Measurements from ENCODE around the gene PSIP1. TPM values are rescaled to one million over a fixed set of nuclear protein-coding genes. Genes with fewer than 3 reads are reported as not detected.
A peak's percentile ranks its signal among the peaks of the same experiment; 100 is the strongest.

Gene PSIP1
- total RNA-seq, 1 experiment from 2014 or later, result 172 TPM

- no peak overlapping the region for H3K27ac ChIP-seq
- no peak overlapping the region for H3K4me3 ChIP-seq
- H3K27me3 ChIP-seq, result no peaks in the 10 kb centered on the region
- no peak for DNase-seq
- H3K36me3 ChIP-seq, result no peaks in the 10 kb centered on the region
- H3K4me1 ChIP-seq, result no peaks in the 10 kb centered on the region
- no peaks in the 10 kb centered on the region for H3K9me3 ChIP-seq (replicated peaks)
Measured at GRCh38 chr9:15521254-15521653, 10.5 kb upstream of the PSIP1 start.

GRCh38 chr9:15519831-15520230 lies 9.1 kb upstream of the PSIP1 start:
- Histone ChIP-seq H3K4me1 (no peaks in the 10 kb centered on the region), H3K27me3 (no peaks in the 10 kb centered on the region), H3K9me3 (replicated peaks) (no peaks in the 10 kb centered on the region), H3K36me3 (no peaks in the 10 kb centered on the region), H3K4me3 (no peak overlapping the region), H3K27ac (no peak overlapping the region)
- no peak for DNase-seq

GRCh38 chr9:15513335-15513734 lies 2.6 kb upstream of the PSIP1 start:
- peaks cover 6% of the 10 kb centered on the region; the same call in 1 of the 2 replicates for H3K4me1 ChIP-seq
- H3K9me3 ChIP-seq (replicated peaks), result no peaks in the 10 kb centered on the region
- no peak overlapping the region for H3K4me3 ChIP-seq
- no peaks in the 10 kb centered on the region for H3K27me3 ChIP-seq
- DNase-seq, result peak; percentile 18 to 40
- H3K27ac ChIP-seq, result no peak overlapping the region
- H3K36me3 ChIP-seq, result peaks cover under 1% of the 10 kb centered on the region; the same call in 1 of the 2 replicates

GRCh38 chr9:15512889-15513288 lies 2.1 kb upstream of the PSIP1 start:
- no peaks in the 10 kb centered on the region for H3K9me3 ChIP-seq (replicated peaks)
- H3K4me1 ChIP-seq, result peaks cover 6% of the 10 kb centered on the region; the same call in 1 of the 2 replicates
- no peak overlapping the region for H3K4me3 ChIP-seq
- peaks cover 5% of the 10 kb centered on the region for H3K36me3 ChIP-seq
- no peak for DNase-seq
- H3K27ac ChIP-seq, result no peak overlapping the region
- no peaks in the 10 kb centered on the region for H3K27me3 ChIP-seq

GRCh38 chr9:15512204-15512603 lies 1.4 kb upstream of the PSIP1 start:
- peaks cover 6% of the 10 kb centered on the region; the same call in 1 of the 2 replicates for H3K4me1 ChIP-seq
- no peaks in the 10 kb centered on the region for H3K27me3 ChIP-seq
- no peak overlapping the region for H3K4me3 ChIP-seq
- H3K9me3 ChIP-seq (replicated peaks), result no peaks in the 10 kb centered on the region
- H3K36me3 ChIP-seq, result peaks cover 12% of the 10 kb centered on the region
- DNase-seq, result no peak
- no peak overlapping the region for H3K27ac ChIP-seq

- Histone ChIP-seq H3K4me3 (peak overlapping the region; percentile 98), H3K27ac (peak overlapping the region; percentile 98), H3K36me3 (peaks cover 31% of the 10 kb centered on the region), H3K4me1 (peaks cover 6% of the 10 kb centered on the region; the same call in 1 of the 2 replicates), H3K27me3 (no peaks in the 10 kb centered on the region), H3K9me3 (replicated peaks) (no peaks in the 10 kb centered on the region)
- DNase-seq, result peak; percentile 47 to 57
Measured at GRCh38 chr9:15509931-15510788, 610 bp downstream of the PSIP1 start.

- Histone ChIP-seq H3K4me1 (peaks cover 6% of the 10 kb centered on the region; the same call in 1 of the 2 replicates), H3K27me3 (no peaks in the 10 kb centered on the region), H3K9me3 (replicated peaks) (no peaks in the 10 kb centered on the region), H3K27ac (no peak overlapping the region), H3K36me3 (peaks cover 56% of the 10 kb centered on the region), H3K4me3 (no peak overlapping the region)
- no peak for DNase-seq
Measured at GRCh38 chr9:15505921-15506320, 4.8 kb downstream of the PSIP1 start.

GRCh38 chr9:15501803-15502202 lies 9.0 kb downstream of the PSIP1 start:
- H3K4me3 ChIP-seq, result no peak overlapping the region
- H3K36me3 ChIP-seq, result peaks cover 55% of the 10 kb centered on the region
- H3K4me1 ChIP-seq, result no peaks in the 10 kb centered on the region
- H3K9me3 ChIP-seq (replicated peaks), result no peaks in the 10 kb centered on the region
- no peak for DNase-seq
- no peak overlapping the region for H3K27ac ChIP-seq
- H3K27me3 ChIP-seq, result no peaks in the 10 kb centered on the region

GRCh38 chr9:15501179-15501578 lies 9.6 kb downstream of the PSIP1 start:
- no peaks in the 10 kb centered on the region for H3K4me1 ChIP-seq
- H3K27me3 ChIP-seq, result no peaks in the 10 kb centered on the region
- H3K4me3 ChIP-seq, result no peak overlapping the region
- H3K9me3 ChIP-seq (replicated peaks), result no peaks in the 10 kb centered on the region
- no peak for DNase-seq
- peaks cover 53% of the 10 kb centered on the region for H3K36me3 ChIP-seq
- H3K27ac ChIP-seq, result no peak overlapping the region

- H3K27me3 ChIP-seq, result no peaks in the 10 kb centered on the region
- DNase-seq, result no peak
- no peak overlapping the region for H3K27ac ChIP-seq
- H3K4me3 ChIP-seq, result no peak overlapping the region
- peaks cover 48% of the 10 kb centered on the region for H3K36me3 ChIP-seq
- no peaks in the 10 kb centered on the region for H3K9me3 ChIP-seq (replicated peaks)
- no peaks in the 10 kb centered on the region for H3K4me1 ChIP-seq
Measured at GRCh38 chr9:15499139-15499538, 11.6 kb downstream of the PSIP1 start.

GRCh38 chr9:15498246-15498995 lies 12.3 kb downstream of the PSIP1 start:
- H3K27me3 ChIP-seq, result no peaks in the 10 kb centered on the region
- DNase-seq, result no peak
- H3K4me1 ChIP-seq, result no peaks in the 10 kb centered on the region
- peaks cover 47% of the 10 kb centered on the region for H3K36me3 ChIP-seq
- no peak overlapping the region for H3K27ac ChIP-seq
- no peaks in the 10 kb centered on the region for H3K9me3 ChIP-seq (replicated peaks)
- H3K4me3 ChIP-seq, result no peak overlapping the region

- Histone ChIP-seq H3K9me3 (replicated peaks) (no peaks in the 10 kb centered on the region; the same call in 1 of the 2 replicates), H3K4me3 (no peak overlapping the region), H3K4me1 (no peaks in the 10 kb centered on the region), H3K27ac (no peak overlapping the region), H3K27me3 (no peaks in the 10 kb centered on the region), H3K36me3 (peaks cover 59% of the 10 kb centered on the region)
- DNase-seq, result no peak
Measured at GRCh38 chr9:15492485-15493150, 18.2 kb downstream of the PSIP1 start.

- H3K4me3 ChIP-seq, result no peak overlapping the region
Measured at GRCh38 chr9:15491950-15492349, 18.8 kb downstream of the PSIP1 start.

GRCh38 chr9:15485836-15486666 lies 24.7 kb downstream of the PSIP1 start:
- no peak overlapping the region for H3K27ac ChIP-seq
- DNase-seq, result peak in 1 of 2 experiments; percentile 21
- no peak overlapping the region for H3K4me3 ChIP-seq
- H3K9me3 ChIP-seq (replicated peaks), result no peaks in the 10 kb centered on the region
- peaks cover 8% of the 10 kb centered on the region for H3K4me1 ChIP-seq
- H3K27me3 ChIP-seq, result no peaks in the 10 kb centered on the region
- H3K36me3 ChIP-seq, result peaks cover 38% of the 10 kb centered on the region

More at GRCh38 chr9:15491950-15492349, 18.8 kb downstream of the PSIP1 start:
- no peak overlapping the region for H3K27ac ChIP-seq
- peaks cover 59% of the 10 kb centered on the region for H3K36me3 ChIP-seq
- H3K4me1 ChIP-seq, result no peaks in the 10 kb centered on the region
- H3K27me3 ChIP-seq, result no peaks in the 10 kb centered on the region
- no peaks in the 10 kb centered on the region; the same call in 1 of the 2 replicates for H3K9me3 ChIP-seq (replicated peaks)
- DNase-seq, result no peak
